Measurements from ENCODE around the gene MTA1.

DNA sequence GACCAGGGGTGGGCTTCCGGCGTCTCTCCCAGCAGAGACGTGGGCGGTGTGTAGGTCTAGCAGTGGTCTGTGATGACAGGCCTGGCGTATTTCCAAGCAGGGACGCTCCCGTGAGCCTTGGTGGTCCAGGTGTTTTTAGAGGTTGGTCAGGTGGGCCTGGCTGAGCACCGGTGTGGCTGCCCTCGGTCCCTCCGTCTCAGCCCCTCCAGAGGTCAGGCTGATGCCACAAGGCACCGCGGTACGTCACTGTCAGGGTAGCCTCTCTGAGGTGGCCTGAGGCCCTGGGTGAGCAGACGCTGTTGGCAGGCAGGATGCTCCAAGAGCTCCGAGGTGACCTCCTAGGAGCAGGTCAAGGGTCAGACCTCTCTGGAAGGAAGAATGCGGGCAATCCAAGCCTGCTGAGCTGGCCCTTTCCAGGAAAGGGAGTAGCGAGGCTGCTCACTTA, 13.6 kb downstream of the MTA1 start:
- TF ChIP-seq CTCF (IDR thresholded peaks at IDR 0.05), result no peak
- no peak for TF ChIP-seq POLR2A (IDR thresholded peaks at IDR 0.05)

All from adrenal gland (tissue), 5 donors.